Erythroblast (primary cell): Measurements from ENCODE around the gene SLC5A9.
A peak's percentile ranks its signal among the peaks of the same experiment; 100 is the strongest.
"Not testable (repeated sequence)": the region's sequence is repeated elsewhere in the genome, so short reads cannot be mapped to it uniquely, and the experiment has no call there.

Experiments
- DNase-seq, 2 experiments: peaks; one replicate each; lab custom pipeline; 2025; lab: John Stamatoyannopoulos, UW
- GATA1 ChIP-seq: IDR thresholded peaks from 2 replicates; pipeline ENCODE4 v1.6.1; 2011; ENCODE audit warnings: low read depth, mild to moderate bottlenecking, control low read depth, low read length, moderate library complexity
- POLR2A ChIP-seq: IDR thresholded peaks from 2 replicates; pipeline ENCODE4 v1.6.1; 2011; ENCODE audit warnings: mild to moderate bottlenecking, low read length

The SLC5A9 gene

GRCh38 chr1:48202030-48202752 lies 20.3 kb upstream of the SLC5A9 start:
- DNase-seq, result peak; percentile 41 to 68
- TF ChIP-seq GATA1, result no peak
- no peak for TF ChIP-seq POLR2A

DNA sequence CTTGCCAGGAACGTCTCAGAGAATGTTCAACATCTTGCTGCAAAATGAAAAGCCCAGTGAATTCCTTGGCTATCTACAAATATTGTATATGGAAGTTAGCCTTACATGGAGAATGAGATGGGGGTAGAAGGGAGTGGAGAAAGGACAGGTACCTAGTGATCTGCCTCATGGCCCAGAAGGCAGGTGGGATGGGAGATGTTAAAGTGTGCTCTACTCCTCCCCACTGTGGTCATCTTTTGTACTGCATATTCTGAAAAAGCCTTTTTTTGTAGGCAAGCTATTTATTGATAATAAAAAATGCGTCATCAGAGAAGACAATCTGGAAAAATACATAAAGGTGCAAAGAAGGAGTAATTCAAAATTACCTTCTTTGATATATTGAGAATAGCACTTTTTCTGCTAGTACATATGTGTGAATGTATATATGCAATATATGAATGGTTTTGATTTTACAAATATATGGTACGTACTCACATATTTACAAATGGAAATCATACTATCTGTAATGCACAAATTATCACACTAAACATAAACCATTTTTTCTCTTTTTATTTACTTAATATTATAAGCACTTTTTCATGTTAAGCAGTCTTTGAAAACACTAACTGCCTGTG lies 19.1 kb upstream of the SLC5A9 start:
- peak in 1 of 2 experiments; percentile 26 for DNase-seq

GRCh38 chr1:48205522-48205921 lies 17.0 kb upstream of the SLC5A9 start:
- no peak for DNase-seq
- TF ChIP-seq POLR2A (no peak), GATA1 (no peak)

More for the DNA sequence above, 19.1 kb upstream of the SLC5A9 start:
- TF ChIP-seq POLR2A, result no peak
- no peak for TF ChIP-seq GATA1

- no peak for DNase-seq
- TF ChIP-seq POLR2A (no peak), GATA1 (no peak)
Measured at GRCh38 chr1:48206371-48206770, 16.1 kb upstream of the SLC5A9 start.

DNA sequence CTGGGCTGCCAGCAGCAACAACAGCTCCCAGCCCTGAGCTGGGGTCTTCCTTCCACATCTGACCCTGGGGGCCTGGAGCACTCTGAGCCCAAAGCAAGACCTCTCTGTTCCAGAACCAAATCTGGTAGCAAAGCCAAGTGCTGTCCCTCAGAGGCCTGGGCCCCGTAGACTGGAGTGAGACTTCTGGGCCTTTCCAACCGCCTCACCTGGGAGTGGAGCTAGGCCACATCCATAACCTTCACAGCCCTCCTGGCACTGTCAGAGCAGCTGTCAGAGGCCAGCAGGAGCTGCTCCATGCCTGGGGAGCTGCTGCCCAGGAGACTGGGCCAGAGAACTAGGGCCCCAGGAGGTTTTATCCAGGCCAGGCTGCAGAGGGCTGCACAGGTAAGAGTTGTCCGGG lies 15.4 kb upstream of the SLC5A9 start:
- TF ChIP-seq GATA1 (no peak), POLR2A (no peak)
- no peak for DNase-seq

DNA sequence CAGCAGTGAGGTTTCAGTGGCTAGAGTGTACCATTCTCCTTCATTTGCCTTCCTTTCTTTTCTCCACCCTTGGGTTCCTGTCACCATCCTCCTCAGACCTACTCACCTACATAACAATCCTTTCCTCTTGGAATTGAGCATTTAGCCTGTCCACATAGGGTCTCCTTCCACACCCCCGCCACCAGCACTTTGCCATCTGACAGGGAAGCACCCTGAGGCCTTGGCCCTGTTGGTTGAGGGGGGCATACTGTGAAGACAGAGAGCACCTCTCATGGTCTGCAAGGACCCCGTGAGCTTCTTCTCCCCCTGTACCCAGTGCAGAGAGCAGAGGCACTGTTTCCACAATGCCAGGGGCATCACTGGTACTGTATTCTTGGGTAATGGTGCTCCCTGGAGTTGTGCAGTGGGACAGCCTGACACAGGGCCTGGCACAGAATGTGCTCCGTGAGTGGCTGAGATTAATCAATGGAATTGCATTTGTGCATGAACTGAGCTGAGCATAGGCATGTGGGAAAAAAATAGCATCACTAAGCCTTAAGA lies 14.9 kb upstream of the SLC5A9 start:
- no peak for TF ChIP-seq POLR2A
- no peak for TF ChIP-seq GATA1
- no peak for DNase-seq

- no peak for DNase-seq
- TF ChIP-seq GATA1 (no peak), POLR2A (no peak)
Measured at GRCh38 chr1:48208251-48208650, 14.3 kb upstream of the SLC5A9 start.

- TF ChIP-seq GATA1 (no peak), POLR2A (no peak)
- DNase-seq, result no peak
Measured at GRCh38 chr1:48208652-48209051, 13.9 kb upstream of the SLC5A9 start.

- DNase-seq, result not testable (repeated sequence)
Measured at GRCh38 chr1:48213462-48213861, 9.1 kb upstream of the SLC5A9 start.

- not testable (repeated sequence) for DNase-seq
Measured at GRCh38 chr1:48214366-48214765, 8.2 kb upstream of the SLC5A9 start.

DNA sequence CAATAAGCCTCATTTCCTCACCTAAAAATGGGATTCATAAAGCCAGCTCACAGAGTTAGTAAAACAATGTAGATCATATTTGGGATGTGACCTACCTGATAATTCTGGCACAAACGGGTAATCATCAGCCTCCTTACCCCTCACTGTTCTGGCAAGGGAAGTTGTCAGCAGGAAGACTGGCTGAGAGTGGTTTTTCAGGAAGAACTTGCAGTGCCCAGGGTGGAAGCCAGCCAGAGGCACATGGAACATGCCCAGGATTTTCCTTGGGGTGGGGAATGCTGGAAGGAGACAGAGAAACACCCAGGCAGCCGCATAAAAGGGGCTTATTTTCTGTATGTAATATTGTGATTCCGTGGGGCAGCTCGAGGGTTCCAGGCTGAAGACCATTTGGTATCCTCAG lies 7.7 kb upstream of the SLC5A9 start:
- TF ChIP-seq POLR2A (no peak), GATA1 (no peak)
- DNase-seq, result no peak

- no peak for DNase-seq
- no peak for TF ChIP-seq POLR2A
- TF ChIP-seq GATA1, result no peak
Measured at GRCh38 chr1:48215222-48215621, 7.3 kb upstream of the SLC5A9 start.

DNA sequence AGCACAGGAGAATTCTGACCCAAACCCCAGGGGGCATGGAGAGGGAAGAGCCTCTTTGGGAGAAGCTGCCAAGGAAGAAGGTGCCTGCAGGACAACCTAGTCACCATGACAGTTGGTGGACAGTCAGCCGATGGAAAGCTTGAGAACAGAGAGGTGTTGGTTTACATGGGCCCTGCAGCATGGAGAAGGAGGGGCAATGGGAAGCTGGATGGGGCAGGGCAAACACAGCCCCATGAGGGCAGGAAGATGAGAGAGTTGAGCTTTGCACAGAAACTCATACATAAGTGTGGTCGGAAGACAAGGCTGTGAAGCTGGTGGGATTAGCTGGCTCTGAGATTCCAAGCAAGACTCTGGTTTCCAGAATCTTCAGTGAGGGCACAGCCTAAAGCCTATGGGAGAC lies 6.6 kb upstream of the SLC5A9 start:
- no peak for DNase-seq
- TF ChIP-seq POLR2A (no peak), GATA1 (no peak)

DNA sequence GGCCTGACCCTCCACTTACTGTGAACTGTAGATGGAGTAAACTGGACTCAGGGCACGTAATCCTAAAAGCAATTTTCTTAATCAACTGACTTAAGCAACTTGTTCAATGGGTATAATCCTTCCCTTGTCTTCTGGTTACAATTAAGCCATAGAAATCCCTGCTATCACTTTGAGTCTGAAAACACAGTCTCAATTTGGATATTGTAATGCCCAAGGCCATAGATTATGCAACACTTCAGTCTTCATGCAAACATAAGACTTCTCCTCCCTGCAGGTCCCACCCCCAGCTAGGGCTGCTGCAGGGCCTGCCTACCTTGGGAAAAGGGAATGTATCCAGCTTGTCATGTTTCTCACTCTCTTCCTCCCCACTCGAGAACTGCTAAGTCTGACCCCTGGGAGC lies 6.2 kb upstream of the SLC5A9 start:
- TF ChIP-seq POLR2A (no peak), GATA1 (no peak)
- DNase-seq, result no peak

- TF ChIP-seq GATA1 (no peak), POLR2A (no peak)
- DNase-seq, result peak in 1 of 2 experiments; percentile 4
Measured at GRCh38 chr1:48216941-48217340, 5.6 kb upstream of the SLC5A9 start.
